K562 (cell line): ENCODE data around the gene TEX54. TPM values are rescaled to one million over a fixed set of nuclear protein-coding genes. Genes with fewer than 3 reads are reported as not detected.
A peak's percentile ranks its signal among the peaks of the same experiment; 100 is the strongest.

Experiments used
- CTCF ChIP-seq, 3 experiments: IDR thresholded peaks in 2 of 3; conservative IDR thresholded peaks in 1 of 3; 2 replicates each; pipeline ENCODE4 v1.5.1; 2011 to 2012; ENCODE audit warnings: low read length in 3 of 3, mild to moderate bottlenecking in 3 of 3, control low read depth in 2 of 3, improper control_type of control experiment in 1 of 3, inconsistent platforms in 1 of 3, low read depth in 1 of 3, mixed read lengths in 1 of 3, moderate library complexity in 1 of 3; ENCODE audit not compliant: insufficient read depth in 2 of 3
- EP300 ChIP-seq: IDR thresholded peaks from 2 replicates; pipeline ENCODE4 v1.6.1; 2012; ENCODE audit warnings: low read length, improper control_type of control experiment
- HSF4 ChIP-seq: fragments of 250-450 bp; sonication (Bioruptor Pico); IDR thresholded peaks from 2 replicates; pipeline ENCODE4 v2.1.2; 2022; ENCODE audit warnings: mild to moderate bottlenecking, moderate library complexity, borderline replicate concordance
- ID3 ChIP-seq, 2 experiments: fragments of 250-450 bp in 1 of 2; fragments of 450-650 bp in 1 of 2; sonication (Bioruptor Pico) in 1 of 2; IDR thresholded peaks; 2 replicates each; pipeline versions ENCODE4 v1.6.1 to v1.8.0; 2016 to 2021; ENCODE audit warnings: mild to moderate bottlenecking in 2 of 2, moderate library complexity in 2 of 2, missing compliant biosample characterization in 1 of 2, missing genetic modification characterization in 1 of 2
- MBD2 ChIP-seq: sonication (generic); IDR thresholded peaks from 2 replicates; pipeline ENCODE4 v1.6.1; 2016; ENCODE audit warnings: low read depth, borderline replicate concordance
- MYC ChIP-seq, 2 experiments: fragments of 250-450 bp in 1 of 2; sonication (Bioruptor Pico) in 1 of 2; IDR thresholded peaks; 2 replicates each; pipeline versions ENCODE4 v1.5.1 to v1.6.1; 2012 to 2021; ENCODE audit warnings: low read depth in 2 of 2, borderline replicate concordance in 1 of 2, improper control_type of control experiment in 1 of 2, low read length in 1 of 2, mild to moderate bottlenecking in 1 of 2, moderate library complexity in 1 of 2
- MYNN ChIP-seq, 2 experiments: sonication (generic); formaldehyde crosslinking in 1 of 2; IDR thresholded peaks; 2 replicates each; pipeline versions ENCODE4 v1.5.0 to v1.6.1; 2016 to 2020; ENCODE audit warnings: antibody characterized with exemption in 1 of 2, missing genetic modification reagents in 1 of 2
- NEUROD1 ChIP-seq: fragments of 150-350 bp; IDR thresholded peaks from 2 replicates; pipeline ENCODE4 v1.6.1; 2014; ENCODE audit warnings: borderline replicate concordance, low read length, low read depth; ENCODE audit not compliant: partially characterized antibody
- NR2C1 ChIP-seq, 2 experiments: fragments of 450-650 bp; IDR thresholded peaks; 2 replicates each; pipeline ENCODE4 v1.6.1; 2017; ENCODE audit warnings: mild to moderate bottlenecking in 2 of 2, antibody characterized with exemption in 1 of 2, inconsistent platforms in 1 of 2, missing compliant biosample characterization in 1 of 2, missing genetic modification characterization in 1 of 2
- POLR2AphosphoS2 ChIP-seq: IDR thresholded peaks from 2 replicates; pipeline ENCODE4 v1.6.1; 2012; ENCODE audit warnings: low read length, improper control_type of control experiment
- RFX5 ChIP-seq: IDR thresholded peaks from 2 replicates; pipeline ENCODE4 v1.6.1; 2011; ENCODE audit warnings: low read depth, mild to moderate bottlenecking, improper control_type of control experiment, low read length
- SRSF7 ChIP-seq: fragments of 200-400 bp; formaldehyde crosslinking; optimal IDR thresholded peaks from 2 replicates; pipeline ENCODE3; 2017; ENCODE audit warnings: mild to moderate bottlenecking, low read depth, low read length
- STAT5A ChIP-seq: IDR thresholded peaks from 2 replicates; pipeline ENCODE4 v1.6.1; 2012; ENCODE audit warnings: low read length, inconsistent platforms, borderline replicate concordance
- TBP ChIP-seq: optimal IDR thresholded peaks from 2 replicates; pipeline ENCODE3; 2011; ENCODE audit warnings: low read depth, low read length, improper control_type of control experiment
- TEAD2 ChIP-seq: fragments of 450-650 bp; IDR thresholded peaks from 2 replicates; pipeline ENCODE4 v1.6.1; 2016; ENCODE audit warnings: missing genetic modification characterization, control low read depth, missing compliant biosample characterization
- XRCC3 ChIP-seq: fragments of 450-650 bp; IDR thresholded peaks from 2 replicates; pipeline ENCODE4 v1.6.1; 2017; ENCODE audit warnings: mild to moderate bottlenecking, moderate library complexity
- ZBTB8A ChIP-seq: fragments of 450-650 bp; IDR thresholded peaks from 2 replicates; pipeline ENCODE4 v1.6.1; 2018; ENCODE audit warnings: mild to moderate bottlenecking, moderate library complexity; ENCODE audit not compliant: partially characterized antibody
- ZNF707 ChIP-seq: fragments of 250-450 bp; sonication (Bioruptor Pico); conservative IDR thresholded peaks from 2 replicates; pipeline ENCODE4 v1.8.0; 2022; ENCODE audit warnings: inconsistent platforms, mild to moderate bottlenecking, moderate library complexity
- polyA plus RNA-seq, 8 experiments: library from polyadenylated mRNA; depleted of rRNA in 4 of 8; stranded (reverse) in 5 of 8; unstranded in 3 of 8; fragments of >200 nt; fragmentation: Nextera tagmentation in 2 of 8; fragmentation: Illumina TruSeq in 1 of 8; extraction: Ambion mirVana in 2 of 8; extraction: Trizol in 1 of 8; gene quantifications; 2 replicates each; pipeline versions ENCODE4 v1.2.1 to v1.2.3, GENCODE V29; 2011 to 2014; ENCODE audit warnings: inconsistent platforms in 1 of 8, missing spikeins in 1 of 8
- total RNA-seq, 7 experiments: library from RNA; depleted of rRNA in 6 of 7; stranded (reverse); fragments of >200 nt in 6 of 7; fragmentation: Illumina TruSeq in 2 of 7; extraction: Trizol in 2 of 7; gene quantifications; 2 replicates each; pipeline versions ENCODE4 v1.2.1 to v1.2.3, GENCODE V29; 2011 to 2021; ENCODE audit warnings: low replicate concordance in 1 of 7
- TF ChIP-seq, protein P1 (sequence below): fragments of 450-650 bp; conservative IDR thresholded peaks from 2 replicates; pipeline ENCODE4 v1.6.1; 2016; ENCODE audit warnings: missing genetic modification characterization, low read depth, mild to moderate bottlenecking, missing compliant biosample characterization, moderate library complexity
- TF ChIP-seq, protein P2 (sequence below): sonication (generic); formaldehyde crosslinking; IDR thresholded peaks from 2 replicates; pipeline ENCODE4 v1.4.0; 2020; ENCODE audit warnings: mild to moderate bottlenecking, missing genetic modification reagents

TEX54 gene
- total and polyA plus RNA-seq, 9 of the 15 experiments (the other 6 are each of a cell fraction or from before 2014, with no cell fraction given), result not detected

GRCh38 chr11:62839050-62839945 is 6.7 kb upstream of the TEX54 start, which contains the start of gene WDR74 (continued):
- TF ChIP-seq XRCC3 (no peak), NEUROD1 (peak; percentile 54), ZBTB8A (no peak), POLR2AphosphoS2 (peak; percentile 84; the same call in 1 of the 2 replicates), MYNN (IDR thresholded peaks at IDR 0.05) (no peak), MYNN (CRISPR knock-in tag; IDR thresholded peaks at IDR 0.05) (no peak), ZNF707 (CRISPR knock-in tag) (0 out of 2 replicates have a peak, but pooled peaks have one; percentile 17), MBD2 (peak; percentile 79; the same call in 1 of the 2 replicates), NR2C1 (IDR thresholded peaks at IDR 0.05) (no peak), NR2C1 (tag; IDR thresholded peaks at IDR 0.05) (peak; percentile 30), STAT5A (no peak), EP300 (no peak), RFX5 (no peak; the same call in 1 of the 2 replicates), TBP (no peak), CTCF (IDR thresholded peaks at IDR 0.05 in 2 of 3, conservative IDR thresholded peaks at IDR 0.05 in 1 of 3; ENCODE audit: insufficient read depth in 2 of 3, low read depth in 1 of 3, low read length in 3 of 3) (no peak), HSF4 (CRISPR knock-in tag) (no peak), SRSF7 (no peak), ID3 (CRISPR knock-in tag; IDR thresholded peaks at IDR 0.05) (no peak), ID3 (tag; IDR thresholded peaks at IDR 0.05) (peak; percentile 63; the same call in 1 of the 2 replicates), TEAD2 (no peak), MYC (IDR thresholded peaks at IDR 0.05; ENCODE audit: low read depth, low read length) (peak; percentile 99), MYC (CRISPR knock-in tag; IDR thresholded peaks at IDR 0.05; ENCODE audit: borderline replicate concordance, low read depth) (peak; percentile 94)
- TF ChIP-seq, protein P1, sequence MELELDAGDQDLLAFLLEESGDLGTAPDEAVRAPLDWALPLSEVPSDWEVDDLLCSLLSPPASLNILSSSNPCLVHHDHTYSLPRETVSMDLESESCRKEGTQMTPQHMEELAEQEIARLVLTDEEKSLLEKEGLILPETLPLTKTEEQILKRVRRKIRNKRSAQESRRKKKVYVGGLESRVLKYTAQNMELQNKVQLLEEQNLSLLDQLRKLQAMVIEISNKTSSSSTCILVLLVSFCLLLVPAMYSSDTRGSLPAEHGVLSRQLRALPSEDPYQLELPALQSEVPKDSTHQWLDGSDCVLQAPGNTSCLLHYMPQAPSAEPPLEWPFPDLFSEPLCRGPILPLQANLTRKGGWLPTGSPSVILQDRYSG (tag), result no peak
- TF ChIP-seq, protein P2, sequence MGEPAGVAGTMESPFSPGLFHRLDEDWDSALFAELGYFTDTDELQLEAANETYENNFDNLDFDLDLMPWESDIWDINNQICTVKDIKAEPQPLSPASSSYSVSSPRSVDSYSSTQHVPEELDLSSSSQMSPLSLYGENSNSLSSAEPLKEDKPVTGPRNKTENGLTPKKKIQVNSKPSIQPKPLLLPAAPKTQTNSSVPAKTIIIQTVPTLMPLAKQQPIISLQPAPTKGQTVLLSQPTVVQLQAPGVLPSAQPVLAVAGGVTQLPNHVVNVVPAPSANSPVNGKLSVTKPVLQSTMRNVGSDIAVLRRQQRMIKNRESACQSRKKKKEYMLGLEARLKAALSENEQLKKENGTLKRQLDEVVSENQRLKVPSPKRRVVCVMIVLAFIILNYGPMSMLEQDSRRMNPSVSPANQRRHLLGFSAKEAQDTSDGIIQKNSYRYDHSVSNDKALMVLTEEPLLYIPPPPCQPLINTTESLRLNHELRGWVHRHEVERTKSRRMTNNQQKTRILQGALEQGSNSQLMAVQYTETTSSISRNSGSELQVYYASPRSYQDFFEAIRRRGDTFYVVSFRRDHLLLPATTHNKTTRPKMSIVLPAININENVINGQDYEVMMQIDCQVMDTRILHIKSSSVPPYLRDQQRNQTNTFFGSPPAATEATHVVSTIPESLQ (CRISPR knock-in tag), result no peak
